SK-N-MC (cell line): ENCODE results near the gene FAM3C.
"Not testable (repeated sequence)": the region's sequence is repeated elsewhere in the genome, so short reads cannot be mapped to it uniquely, and the experiment has no call there.

Experiments
- EZH2 ChIP-seq: fragments of 200-600 bp; sonication (generic); IDR thresholded peaks from one replicate; pipeline ENCODE4 v1.6.1; 2017; ENCODE audit warnings: antibody characterized with exemption
- FOXP2 ChIP-seq: optimal IDR thresholded peaks from 2 replicates; pipeline ENCODE3; 2011; ENCODE audit warnings: mild to moderate bottlenecking, moderate library complexity; ENCODE audit not compliant: insufficient read depth; ENCODE audit errors: extremely low read length, control extremely low read depth
- POLR2AphosphoS5 ChIP-seq: IDR thresholded peaks from 2 replicates; pipeline ENCODE4 v1.6.1; 2012; ENCODE audit warnings: mild to moderate bottlenecking, low read depth, low read length, borderline replicate concordance

GRCh38 chr7:121421743-121422142 lies 25.6 kb upstream of the FAM3C start:
- TF ChIP-seq EZH2, POLR2AphosphoS5, FOXP2: not testable (repeated sequence)
